ENCODE measurements around the gene SH2D2A.

- TF ChIP-seq CTCF (conservative IDR thresholded peaks at IDR 0.05; ENCODE audit: low read length), result no peak
- no peak for TF ChIP-seq EZH2phosphoT487 (IDR thresholded peaks at IDR 0.05; ENCODE audit: borderline replicate concordance, low read depth, low read length)
Observed at GRCh38 chr1:156858959-156859522, 42.4 kb upstream of the SH2D2A start, which contains the start of gene INSRR.
